ENCODE data around the gene RAB7A.
"Not testable (repeated sequence)": the region's sequence is repeated elsewhere in the genome, so short reads cannot be mapped to it uniquely, and the experiment has no call there.

RAB7A gene

GRCh38 chr3:128714887-128715491 lies 11.0 kb upstream of the RAB7A start:
- Mint-ChIP-seq H3K4me1 (no peaks in the 10 kb centered on the region), H3K27ac (no peak overlapping the region)

GRCh38 chr3:128718892-128719291 lies 7.1 kb upstream of the RAB7A start:
- H3K4me1 Mint-ChIP-seq; H3K36me3 Mint-ChIP-seq (ENCODE audit: low read depth): not testable (repeated sequence)
- H3K27me3 Mint-ChIP-seq (ENCODE audit: low read depth) = peaks cover 15% of the 10 kb centered on the region

More at GRCh38 chr3:128714887-128715491, 11.0 kb upstream of the RAB7A start:
- peaks cover 4% of the 10 kb centered on the region for H3K27me3 Mint-ChIP-seq (ENCODE audit: low read depth)
- no peaks in the 10 kb centered on the region for H3K36me3 Mint-ChIP-seq (ENCODE audit: low read depth)
- no peak overlapping the region for H3K4me3 Mint-ChIP-seq
- no peaks in the 10 kb centered on the region for H3K9me3 Mint-ChIP-seq
- no peak for TF ChIP-seq CTCF (IDR thresholded peaks at IDR 0.05; ENCODE audit: unreplicated experiment in 3 of 3)

GRCh38 chr3:128720891-128721290 lies 5.1 kb upstream of the RAB7A start:
- Mint-ChIP-seq H3K4me1 (no peaks in the 10 kb centered on the region), H3K36me3 (ENCODE audit: low read depth) (no peaks in the 10 kb centered on the region), H3K27me3 (ENCODE audit: low read depth) (peaks cover 15% of the 10 kb centered on the region), H3K9me3 (no peaks in the 10 kb centered on the region), H3K27ac (no peak overlapping the region), H3K4me3 (no peak overlapping the region)
- no peak for TF ChIP-seq CTCF (IDR thresholded peaks at IDR 0.05; ENCODE audit: unreplicated experiment in 3 of 3)

More at GRCh38 chr3:128718892-128719291, 7.1 kb upstream of the RAB7A start:
- H3K27ac Mint-ChIP-seq, H3K9me3 Mint-ChIP-seq, H3K4me3 Mint-ChIP-seq: not testable (repeated sequence)

DNA sequence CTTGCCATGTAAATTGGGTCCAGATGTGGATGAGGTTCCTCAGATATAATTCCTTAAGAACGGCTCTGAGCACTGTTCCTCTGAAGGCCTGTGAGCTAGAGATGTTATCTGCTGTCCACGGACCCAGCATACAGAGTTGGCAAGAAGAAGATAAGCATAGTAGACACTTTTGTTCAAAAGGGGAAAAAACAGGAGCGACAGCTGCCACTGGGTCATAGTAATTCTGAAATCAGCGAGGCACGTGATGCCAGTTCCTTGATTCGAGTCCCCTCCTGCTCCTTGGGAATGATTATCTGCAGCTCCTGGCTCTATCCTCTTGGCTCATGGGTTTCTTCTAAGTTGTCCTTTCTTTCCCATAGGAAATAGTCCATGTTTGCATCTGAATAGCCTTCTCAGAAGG lies 2.5 kb upstream of the RAB7A start:
- peaks cover 15% of the 10 kb centered on the region for H3K27me3 Mint-ChIP-seq (ENCODE audit: low read depth)
- peak overlapping the region in 1 of 3 experiments; percentile 2 for H3K4me3 Mint-ChIP-seq
- no peak for TF ChIP-seq CTCF (IDR thresholded peaks at IDR 0.05; ENCODE audit: unreplicated experiment in 3 of 3)
- peaks cover 17% of the 10 kb centered on the region for H3K4me1 Mint-ChIP-seq
- H3K27ac Mint-ChIP-seq = no peak overlapping the region
- no peaks in the 10 kb centered on the region for H3K9me3 Mint-ChIP-seq
- no peaks in the 10 kb centered on the region for H3K36me3 Mint-ChIP-seq (ENCODE audit: low read depth)

DNA sequence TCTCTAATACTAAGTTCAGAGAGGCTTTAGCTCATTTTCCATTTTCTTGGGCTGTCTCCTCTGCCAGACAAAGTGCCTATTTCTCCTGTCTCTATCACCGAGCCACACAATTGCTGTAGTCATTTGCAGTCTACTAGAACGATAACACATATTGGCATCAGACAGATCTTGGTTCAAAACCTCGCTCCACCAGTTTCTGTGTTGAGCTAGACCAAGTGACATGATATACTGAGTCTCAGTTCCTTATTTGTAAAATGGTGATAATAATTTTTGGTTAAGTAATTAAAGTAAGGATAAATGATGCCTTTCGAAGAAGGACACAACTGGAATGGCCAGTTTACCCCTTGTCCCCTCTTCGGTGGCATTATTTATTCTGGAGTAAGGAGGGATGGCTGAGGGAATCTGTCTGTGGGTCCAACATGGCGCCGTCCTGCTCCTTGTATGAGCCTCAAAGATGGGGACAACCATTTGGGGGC lies 398 bp upstream of the RAB7A start:
- H3K27me3 Mint-ChIP-seq (ENCODE audit: low read depth) = peaks cover 8% of the 10 kb centered on the region
- no peaks in the 10 kb centered on the region for H3K9me3 Mint-ChIP-seq
- peak overlapping the region; percentile 85 to 97 (median 95) for H3K27ac Mint-ChIP-seq
- H3K4me3 Mint-ChIP-seq = peak overlapping the region; percentile 94 to 99 (median 95)
- peaks cover 2% of the 10 kb centered on the region for H3K36me3 Mint-ChIP-seq (ENCODE audit: low read depth)
- no peak for TF ChIP-seq CTCF (IDR thresholded peaks at IDR 0.05; ENCODE audit: unreplicated experiment in 3 of 3)
- H3K4me1 Mint-ChIP-seq = peaks cover 32% of the 10 kb centered on the region

- no peaks in the 10 kb centered on the region for H3K27me3 Mint-ChIP-seq (ENCODE audit: low read depth)
- H3K36me3 Mint-ChIP-seq (ENCODE audit: low read depth) = peaks cover 6% of the 10 kb centered on the region
- peaks cover 41% of the 10 kb centered on the region for H3K4me1 Mint-ChIP-seq
- peak overlapping the region; percentile 94 to 98 (median 95) for H3K4me3 Mint-ChIP-seq
- no peaks in the 10 kb centered on the region for H3K9me3 Mint-ChIP-seq
- H3K27ac Mint-ChIP-seq = peak overlapping the region; percentile 62 to 95 (median 81)
- TF ChIP-seq CTCF (IDR thresholded peaks at IDR 0.05; ENCODE audit: unreplicated experiment in 3 of 3) = no peak
Observed at GRCh38 chr3:128727059-128727458, 1.1 kb downstream of the RAB7A start.

All from nephron (organoid).